Rectal smooth muscle tissue (tissue), 1 donor: Measurements from ENCODE around the gene TMEM94.

Source experiments
- H3K27ac ChIP-seq: one replicate; pipeline ENCODE4 v1.7.0; 2013; ENCODE audit warnings: low read depth, low read length, inconsistent platforms
- H3K27me3 ChIP-seq: one replicate; pipeline ENCODE4 v1.7.0; 2013; ENCODE audit warnings: low read length; ENCODE audit not compliant: control insufficient read depth, insufficient read depth
- H3K36me3 ChIP-seq: one replicate; pipeline ENCODE4 v1.7.0; 2013; ENCODE audit warnings: low read length; ENCODE audit not compliant: control insufficient read depth, insufficient read depth
- H3K4me1 ChIP-seq: one replicate; pipeline ENCODE4 v1.7.0; 2013; ENCODE audit warnings: low read length; ENCODE audit not compliant: control insufficient read depth, insufficient read depth
- H3K4me3 ChIP-seq: one replicate; pipeline ENCODE4 v1.7.0; 2013; ENCODE audit warnings: low read length
- H3K9ac ChIP-seq: one replicate; pipeline ENCODE4 v1.7.0; 2013; ENCODE audit warnings: low read length

Gene TMEM94

GRCh38 chr17:75456417-75457046 lies at the start of gene TMEM94:
Gene TMEM94 (plus strand): TSS chr17:75456635. CDS start chr17:75471906, 15,271 bp downstream.
- no peaks in the 10 kb centered on the region for H3K36me3 ChIP-seq
- peak within 1 kb of the TSS; percentile 100 for H3K4me3 ChIP-seq
- peak within 1 kb of the TSS; percentile 99 for H3K9ac ChIP-seq
- H3K4me1 ChIP-seq: peaks cover 14% of the 10 kb centered on the region
- H3K27me3 ChIP-seq: no peaks in the 10 kb centered on the region
- peak within 1 kb of the TSS; percentile 88 for H3K27ac ChIP-seq

- H3K4me1 ChIP-seq: peaks cover 11% of the 10 kb centered on the region
These were observed 48.6 kb upstream of the TMEM94 start for GRCh38 chr17:75407655-75408352.

GRCh38 chr17:75410141-75410540 lies 46.3 kb upstream of the TMEM94 start:
- H3K27ac ChIP-seq: no peak overlapping the region

More at GRCh38 chr17:75407655-75408352, 48.6 kb upstream of the TMEM94 start:
- no peak overlapping the region for H3K9ac ChIP-seq
- no peak overlapping the region for H3K4me3 ChIP-seq
- H3K36me3 ChIP-seq: no peaks in the 10 kb centered on the region
- no peaks in the 10 kb centered on the region for H3K27me3 ChIP-seq
- H3K27ac ChIP-seq: no peak overlapping the region

GRCh38 chr17:75411328-75412067 lies 44.9 kb upstream of the TMEM94 start:
- Histone ChIP-seq H3K36me3 (no peaks in the 10 kb centered on the region), H3K27me3 (no peaks in the 10 kb centered on the region), H3K4me1 (peaks cover under 1% of the 10 kb centered on the region), H3K4me3 (no peak overlapping the region), H3K27ac (no peak overlapping the region), H3K9ac (no peak overlapping the region)

More at GRCh38 chr17:75410141-75410540, 46.3 kb upstream of the TMEM94 start:
- Histone ChIP-seq H3K4me3 (no peak overlapping the region), H3K4me1 (peaks cover 6% of the 10 kb centered on the region), H3K36me3 (no peaks in the 10 kb centered on the region), H3K27me3 (no peaks in the 10 kb centered on the region), H3K9ac (no peak overlapping the region)

DNA sequence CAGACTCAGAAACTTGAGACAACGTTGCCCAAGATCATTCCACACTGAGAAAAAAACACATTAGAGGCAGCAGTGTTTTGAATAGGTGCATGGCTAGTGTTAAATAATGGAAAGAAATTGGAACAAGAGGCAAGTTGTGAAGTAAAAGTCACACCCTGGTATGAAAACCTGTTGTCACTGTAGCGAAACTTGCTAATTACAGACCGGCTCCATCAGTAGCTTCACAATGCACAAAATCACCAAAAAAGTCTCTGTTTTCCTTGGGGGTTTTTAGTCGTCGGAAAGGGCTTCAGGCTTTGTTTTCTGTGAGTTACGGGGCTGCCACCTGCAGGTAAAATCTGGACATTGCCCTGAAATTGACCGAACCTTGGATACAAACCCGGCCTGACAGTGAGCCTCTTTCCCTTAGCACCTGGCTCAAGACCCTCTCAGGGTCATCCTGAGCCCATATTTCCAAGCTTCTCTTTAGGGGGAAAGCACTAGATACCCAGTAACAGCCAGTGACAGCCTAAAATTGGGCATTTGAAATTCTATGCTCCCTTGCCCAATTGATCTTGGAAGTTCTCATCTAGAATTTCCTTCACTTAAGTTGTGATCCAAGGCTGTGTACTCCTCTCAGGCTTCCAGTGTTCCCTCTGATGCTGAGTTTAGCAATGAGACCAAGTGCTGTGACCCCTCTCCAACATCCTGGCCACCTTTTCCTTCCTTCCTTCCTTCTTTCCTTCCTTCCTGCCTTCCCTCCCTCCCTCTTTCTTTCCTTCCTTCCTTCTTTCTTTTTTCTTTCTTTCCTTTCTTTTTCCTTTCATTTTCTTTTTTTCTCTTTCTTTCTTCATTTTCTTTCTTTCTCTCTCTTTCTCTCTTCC lies 43.7 kb upstream of the TMEM94 start:
- Histone ChIP-seq H3K4me3 (peak overlapping the region; percentile 3), H3K9ac (no peak overlapping the region)

GRCh38 chr17:75414488-75414887 lies 41.9 kb upstream of the TMEM94 start:
- no peak overlapping the region for H3K9ac ChIP-seq
- no peak overlapping the region for H3K27ac ChIP-seq
- no peak overlapping the region for H3K4me3 ChIP-seq
- no peaks in the 10 kb centered on the region for H3K27me3 ChIP-seq
- no peaks in the 10 kb centered on the region for H3K4me1 ChIP-seq
- no peaks in the 10 kb centered on the region for H3K36me3 ChIP-seq

More for the DNA sequence above, 43.7 kb upstream of the TMEM94 start:
- no peak overlapping the region for H3K27ac ChIP-seq
- H3K27me3 ChIP-seq: no peaks in the 10 kb centered on the region
- H3K36me3 ChIP-seq: no peaks in the 10 kb centered on the region
- H3K4me1 ChIP-seq: no peaks in the 10 kb centered on the region

GRCh38 chr17:75416006-75416405 lies 40.4 kb upstream of the TMEM94 start:
- Histone ChIP-seq H3K36me3 (no peaks in the 10 kb centered on the region), H3K27ac (no peak overlapping the region), H3K4me1 (no peaks in the 10 kb centered on the region), H3K9ac (no peak overlapping the region), H3K27me3 (no peaks in the 10 kb centered on the region), H3K4me3 (no peak overlapping the region)

GRCh38 chr17:75417054-75417580 lies 39.3 kb upstream of the TMEM94 start:
- Histone ChIP-seq H3K27me3 (no peaks in the 10 kb centered on the region), H3K36me3 (no peaks in the 10 kb centered on the region), H3K4me1 (no peaks in the 10 kb centered on the region), H3K4me3 (no peak overlapping the region), H3K9ac (no peak overlapping the region), H3K27ac (no peak overlapping the region)

DNA sequence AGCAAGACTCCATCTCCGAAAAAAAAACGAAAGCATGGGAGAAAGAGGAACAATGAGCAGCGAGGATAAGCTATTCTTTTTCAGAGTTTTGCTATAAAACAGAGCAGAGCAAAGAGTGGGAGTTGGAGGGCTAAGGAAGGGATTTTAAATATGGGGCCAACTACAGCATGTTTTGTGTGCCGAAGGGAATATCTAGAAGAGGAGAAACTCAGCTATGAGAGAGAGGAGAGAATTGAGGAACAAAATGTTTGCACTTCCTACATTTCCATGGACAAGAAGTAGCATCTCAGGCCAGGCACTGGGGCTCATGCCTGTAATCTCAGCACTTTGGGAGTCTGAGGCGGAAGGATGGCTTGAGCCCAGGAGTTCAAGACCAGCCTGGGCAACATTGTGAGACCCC lies 37.9 kb upstream of the TMEM94 start:
- no peaks in the 10 kb centered on the region for H3K27me3 ChIP-seq
- H3K4me1 ChIP-seq: no peaks in the 10 kb centered on the region
- no peaks in the 10 kb centered on the region for H3K36me3 ChIP-seq
- H3K9ac ChIP-seq: no peak overlapping the region
- no peak overlapping the region for H3K4me3 ChIP-seq
- H3K27ac ChIP-seq: no peak overlapping the region

- Histone ChIP-seq H3K4me1 (peaks cover 7% of the 10 kb centered on the region), H3K36me3 (no peaks in the 10 kb centered on the region), H3K27me3 (no peaks in the 10 kb centered on the region), H3K27ac (peak overlapping the region; percentile 66), H3K4me3 (no peak overlapping the region), H3K9ac (no peak overlapping the region)
These were observed 27.6 kb upstream of the TMEM94 start for GRCh38 chr17:75428543-75429469.
